Liver (tissue), 3 donors: ENCODE measurements around the gene CARMIL1.

ENCODE experiments used
- CTCF ChIP-seq: fragments of 150-350 bp; IDR thresholded peaks from 2 replicates; pipeline ENCODE4 v1.5.1; 2017; ENCODE audit warnings: improper control_type of control experiment, low read depth, low read length; ENCODE audit not compliant: missing input control
- GABPA ChIP-seq, 2 donors: IDR thresholded peaks in 1 of 2; conservative IDR thresholded peaks in 1 of 2; 2 replicates each; pipeline ENCODE4 v1.6.1; 2016; ENCODE audit warnings: antibody characterized with exemption in 2 of 2, mild to moderate bottlenecking in 1 of 2, moderate library complexity in 1 of 2
- JUND ChIP-seq, 2 donors: IDR thresholded peaks; 2 replicates each; pipeline ENCODE4 v1.6.1; 2016; ENCODE audit warnings: antibody characterized with exemption in 2 of 2
- NR2F2 ChIP-seq: IDR thresholded peaks from 2 replicates; pipeline ENCODE4 v1.6.1; 2016; ENCODE audit warnings: antibody characterized with exemption
- SP1 ChIP-seq: IDR thresholded peaks from 2 replicates; pipeline ENCODE4 v1.6.1; 2018; ENCODE audit warnings: antibody characterized with exemption, mild to moderate bottlenecking
- TF ChIP-seq, protein P1 (sequence below): IDR thresholded peaks from 2 replicates; pipeline ENCODE4 v1.6.1; 2016; ENCODE audit warnings: antibody characterized with exemption
- donor health status: healthy.
- donor health status: healthy.

DNA sequence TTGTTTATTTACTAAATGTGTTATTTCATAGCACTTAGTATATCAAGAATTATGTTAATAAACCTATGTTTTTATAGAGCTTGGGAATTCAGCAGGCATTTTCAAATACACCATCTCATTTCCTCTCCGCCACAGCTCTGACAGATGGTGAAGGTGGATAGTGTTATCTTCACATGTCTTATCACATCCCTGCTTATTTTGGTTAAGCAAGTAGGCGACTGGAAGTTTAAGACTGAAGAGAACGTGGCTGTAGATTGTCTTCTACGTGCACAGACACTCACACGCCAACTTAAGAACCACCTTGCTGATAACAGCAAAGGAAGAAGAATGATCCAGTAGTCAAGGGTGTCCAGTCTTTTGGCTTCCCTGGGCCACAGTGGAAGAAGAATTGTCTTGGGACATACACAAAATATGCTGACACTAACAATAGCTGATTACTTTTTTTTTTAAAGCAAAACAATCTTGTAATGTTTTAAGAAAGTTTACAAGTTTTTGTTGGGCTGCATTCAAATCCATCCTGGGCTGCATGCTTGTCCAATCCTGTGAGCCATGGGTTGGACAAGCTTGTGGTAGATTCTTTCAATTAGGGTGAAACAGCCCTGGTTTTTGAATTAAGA is 329.5 kb downstream of the CARMIL1 start:
- TF ChIP-seq CTCF (no peak), NR2F2 (no peak), GABPA (IDR thresholded peaks at IDR 0.05 in 1 of 2, conservative IDR thresholded peaks at IDR 0.05 in 1 of 2) (no peak), JUND (IDR thresholded peaks at IDR 0.05) (no peak), SP1 (no peak)
- TF ChIP-seq, protein P1, sequence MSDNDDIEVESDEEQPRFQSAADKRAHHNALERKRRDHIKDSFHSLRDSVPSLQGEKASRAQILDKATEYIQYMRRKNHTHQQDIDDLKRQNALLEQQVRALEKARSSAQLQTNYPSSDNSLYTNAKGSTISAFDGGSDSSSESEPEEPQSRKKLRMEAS: no peak
